ENCODE measurements around the gene C17orf107.
"Not testable (repeated sequence)": the region's sequence is repeated elsewhere in the genome, so short reads cannot be mapped to it uniquely, and the experiment has no call there.

The C17orf107 gene

GRCh38 chr17:4856271-4856936, 42.9 kb upstream of the C17orf107 start:
- no peak for TF ChIP-seq CTCF (IDR thresholded peaks at IDR 0.05; ENCODE audit: low read depth, low read length)
- no peak overlapping the region for H3K4me3 ChIP-seq (ENCODE audit: low read depth, low read length)

- H3K4me3 ChIP-seq (ENCODE audit: low read depth, low read length), result no peak overlapping the region
- TF ChIP-seq CTCF (IDR thresholded peaks at IDR 0.05; ENCODE audit: low read depth, low read length), result no peak
These were observed 42.4 kb upstream of the C17orf107 start for GRCh38 chr17:4856937-4857314.

GRCh38 chr17:4857347-4857746, 42.0 kb upstream of the C17orf107 start:
- not testable (repeated sequence) for H3K4me3 ChIP-seq (ENCODE audit: low read depth, low read length)

GRCh38 chr17:4858068-4858881, 41.1 kb upstream of the C17orf107 start:
- no peak for TF ChIP-seq CTCF (IDR thresholded peaks at IDR 0.05; ENCODE audit: low read depth, low read length)
- H3K4me3 ChIP-seq (ENCODE audit: low read depth, low read length), result no peak overlapping the region

- TF ChIP-seq CTCF (IDR thresholded peaks at IDR 0.05; ENCODE audit: low read depth, low read length), result no peak
- H3K4me3 ChIP-seq (ENCODE audit: low read depth, low read length), result no peak overlapping the region
These were observed 40.5 kb upstream of the C17orf107 start for GRCh38 chr17:4858882-4859260.

GRCh38 chr17:4859816-4860625, 39.3 kb upstream of the C17orf107 start:
- TF ChIP-seq CTCF (IDR thresholded peaks at IDR 0.05; ENCODE audit: low read depth, low read length), result no peak
- H3K4me3 ChIP-seq (ENCODE audit: low read depth, low read length), result no peak overlapping the region

GRCh38 chr17:4860651-4861050, 38.7 kb upstream of the C17orf107 start:
- no peak for TF ChIP-seq CTCF (IDR thresholded peaks at IDR 0.05; ENCODE audit: low read depth, low read length)
- H3K4me3 ChIP-seq (ENCODE audit: low read depth, low read length), result no peak overlapping the region

Measured in WI38 (cell line).